Common myeloid progenitor, CD34-positive (primary cell): ENCODE measurements around the gene ARL8A.

ENCODE experiments used
- CTCF ChIA-PET: fragments of 350-600 bp; sonication (Branson Sonifier 250); formaldehyde crosslinking; loops from one replicate; lab custom pipeline; 2021; ENCODE audit warnings: antibody characterized with exemption; lab: Charles Lee
- POLR2A ChIA-PET: fragments of 350-600 bp; sonication (Branson Sonifier 250); formaldehyde crosslinking; loops from one replicate; lab custom pipeline; 2021; ENCODE audit warnings: antibody characterized with exemption; lab: Charles Lee
- DNase-seq, 3 donors: peaks; one replicate each; pipeline versions ENCODE4 v3.0.0 to v3.0.0-alpha.2; 2013
- H3K27ac ChIP-seq, 2 experiments: 1 replicate in 1 of 2; 2 replicates in 1 of 2; pipeline ENCODE4 v1.7.0; 2013; ENCODE audit warnings: inconsistent platforms in 2 of 2, low read length in 2 of 2, mild to moderate bottlenecking in 2 of 2, low read depth in 1 of 2, moderate library complexity in 1 of 2; ENCODE audit not compliant: severe bottlenecking in 2 of 2, insufficient read depth in 1 of 2, poor library complexity in 1 of 2
- H3K27me3 ChIP-seq, 5 experiments: replicated peaks in 2 of 5; 1 replicate in 3 of 5; 2 replicates in 2 of 5; pipeline versions ENCODE4 v1.6.1 to v1.7.0; 2013; ENCODE audit warnings: low read length in 4 of 5, mild to moderate bottlenecking in 2 of 5, moderate library complexity in 2 of 5, inconsistent platforms in 1 of 5; ENCODE audit not compliant: insufficient read depth in 5 of 5, control insufficient read depth in 4 of 5
- H3K36me3 ChIP-seq, 4 experiments: 1 replicate in 2 of 4; 2 replicates in 2 of 4; pipeline versions ENCODE4 v1.6.1 to v1.7.0; 2013; ENCODE audit warnings: low read length in 3 of 4, control low read depth in 1 of 4, mild to moderate bottlenecking in 1 of 4; ENCODE audit not compliant: control insufficient read depth in 4 of 4, insufficient read depth in 4 of 4
- H3K4me1 ChIP-seq, 4 experiments: 1 replicate in 3 of 4; 2 replicates in 1 of 4; pipeline versions ENCODE4 v1.6.1 to v1.7.1; 2013; ENCODE audit warnings: low read length in 3 of 4, mild to moderate bottlenecking in 3 of 4, control low read depth in 1 of 4, inconsistent platforms in 1 of 4, moderate library complexity in 1 of 4; ENCODE audit not compliant: control insufficient read depth in 4 of 4, insufficient read depth in 4 of 4; ENCODE audit errors: control extremely low read depth in 1 of 4
- H3K4me3 ChIP-seq, 7 experiments: 1 replicate in 4 of 7; 2 replicates in 3 of 7; pipeline versions ENCODE4 v1.5.1 to v1.7.0; 2013; ENCODE audit warnings: mild to moderate bottlenecking in 7 of 7, low read length in 6 of 7, moderate library complexity in 6 of 7, inconsistent platforms in 2 of 7, low read depth in 2 of 7, control low read depth in 1 of 7; ENCODE audit not compliant: insufficient read depth in 4 of 7, control insufficient read depth in 1 of 7; ENCODE audit errors: extremely low read depth in 1 of 7
- H3K9me3 ChIP-seq, 5 experiments: 1 replicate in 4 of 5; 2 replicates in 1 of 5; pipeline versions ENCODE4 v1.6.1 to v1.7.1; 2013; ENCODE audit warnings: low read length in 4 of 5, mild to moderate bottlenecking in 2 of 5, inconsistent platforms in 1 of 5, low read depth in 1 of 5, moderate library complexity in 1 of 5; ENCODE audit not compliant: control insufficient read depth in 4 of 5, insufficient read depth in 2 of 5; ENCODE audit errors: control extremely low read depth in 1 of 5
- WGBS: methylation state at CpG from one replicate; pipeline ENCODE4 v1.1.5; 2013; ENCODE audit not compliant: insufficient coverage; 5-methylcytosine and 5-hydroxymethylcytosine counted together

The ARL8A gene

GRCh38 chr1:202104073-202104472 lies 40.5 kb downstream of the ARL8A start:
- no peak for DNase-seq
- Histone ChIP-seq H3K4me3 (no peak overlapping the region), H3K27me3 (peaks cover 0 to 2% (median 0%) of the 10 kb centered on the region in 5 experiments), H3K36me3 (no peaks in the 10 kb centered on the region), H3K27ac (no peak overlapping the region), H3K4me1 (no peaks in the 10 kb centered on the region), H3K9me3 (no peaks in the 10 kb centered on the region)
- 90% methylated on average over 5 of the region's 10 CpGs for WGBS
- POLR2A ChIA-PET: no interaction called here
- CTCF ChIA-PET: no interaction called here

GRCh38 chr1:202101184-202101583 lies 43.4 kb downstream of the ARL8A start:
- H3K4me3 ChIP-seq: no peak overlapping the region
- H3K36me3 ChIP-seq: no peaks in the 10 kb centered on the region
- no peak overlapping the region for H3K27ac ChIP-seq
- 65% methylated on average over 3 of the region's 4 CpGs for WGBS
- no peaks in the 10 kb centered on the region for H3K9me3 ChIP-seq
- CTCF ChIA-PET: interaction anchor here (1.0 to 1.2 kb wide), 2 partner anchors 91 to 101 kb away, joined by 3 to 4 read pairs; partner anchors contain the start of gene ELF3
- no peaks in the 10 kb centered on the region for H3K4me1 ChIP-seq
- no peak for DNase-seq
- no peaks in the 10 kb centered on the region for H3K27me3 ChIP-seq
- POLR2A ChIA-PET: no interaction called here

- no peak overlapping the region for H3K4me3 ChIP-seq
- H3K27ac ChIP-seq: no peak overlapping the region
- no peaks in the 10 kb centered on the region for H3K27me3 ChIP-seq
- WGBS: 100% methylated on average over 6 of the region's 6 CpGs
- H3K4me1 ChIP-seq: no peaks in the 10 kb centered on the region
- DNase-seq: no peak
- CTCF ChIA-PET: interaction anchor here (1.1 kb wide), 1 partner anchor 66 kb away, joined by 3 read pairs; no protein-coding TSS in a partner anchor
- POLR2A ChIA-PET: no interaction called here
- no peaks in the 10 kb centered on the region for H3K36me3 ChIP-seq
- no peaks in the 10 kb centered on the region for H3K9me3 ChIP-seq
Measured at GRCh38 chr1:202093858-202094257, 50.7 kb downstream of the ARL8A start.

- no peak for DNase-seq
- no peaks in the 10 kb centered on the region for H3K9me3 ChIP-seq
- ChIA-PET CTCF (no interaction called here), POLR2A (no interaction called here)
- WGBS: 75% methylated on average over 3 of the region's 3 CpGs
- H3K27me3 ChIP-seq: peaks cover 0 to 3% (median 0%) of the 10 kb centered on the region in 5 experiments
- H3K4me1 ChIP-seq: no peaks in the 10 kb centered on the region
- no peak overlapping the region for H3K4me3 ChIP-seq
- no peaks in the 10 kb centered on the region for H3K36me3 ChIP-seq
- no peak overlapping the region for H3K27ac ChIP-seq
Measured at GRCh38 chr1:202090994-202091393, 53.5 kb downstream of the ARL8A start.

DNA sequence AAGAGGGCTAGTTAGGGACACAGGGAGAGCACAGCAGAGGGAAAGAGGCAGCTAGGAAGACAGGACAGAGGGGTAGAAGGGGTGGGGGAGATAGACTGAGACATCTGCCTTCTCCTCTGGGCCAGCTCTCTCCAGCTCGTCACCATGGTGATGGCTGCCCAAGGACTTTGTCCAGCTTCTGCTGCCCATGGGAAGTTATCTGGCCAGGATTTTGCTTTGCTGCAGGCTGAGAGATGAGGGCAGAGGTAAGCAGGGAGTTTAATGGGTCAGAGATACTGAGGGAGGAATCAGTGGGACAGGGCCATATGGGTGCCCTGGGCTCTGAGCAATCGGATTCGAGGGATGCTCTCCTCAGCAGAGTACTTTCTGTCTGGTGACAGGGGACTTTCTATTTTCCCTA lies 56.3 kb downstream of the ARL8A start:
- CTCF ChIA-PET: no interaction called here
- Histone ChIP-seq H3K27me3 (peaks cover 0 to 3% (median 0%) of the 10 kb centered on the region in 5 experiments), H3K4me1 (no peaks in the 10 kb centered on the region), H3K27ac (no peak overlapping the region), H3K9me3 (no peaks in the 10 kb centered on the region), H3K4me3 (no peak overlapping the region), H3K36me3 (no peaks in the 10 kb centered on the region)
- WGBS: no CpG with 5 or more reads among the region's 3 CpGs
- POLR2A ChIA-PET: no interaction called here
- no peak for DNase-seq

GRCh38 chr1:202086579-202087350 lies 57.8 kb downstream of the ARL8A start:
- Histone ChIP-seq H3K4me3 (no peak overlapping the region), H3K9me3 (no peaks in the 10 kb centered on the region), H3K27ac (no peak overlapping the region), H3K4me1 (no peaks in the 10 kb centered on the region), H3K36me3 (no peaks in the 10 kb centered on the region), H3K27me3 (peaks cover 0 to 3% (median 0%) of the 10 kb centered on the region in 5 experiments)
- POLR2A ChIA-PET: no interaction called here
- CTCF ChIA-PET: interaction anchor here (0.9 to 1.0 kb wide), 2 partner anchors 8 to 10 kb away, joined by 3 read pairs; no protein-coding TSS in a partner anchor
- DNase-seq: no peak
- WGBS: 75% methylated on average over 7 of the region's 7 CpGs

- no peak for DNase-seq
- H3K36me3 ChIP-seq: no peaks in the 10 kb centered on the region
- H3K4me1 ChIP-seq: no peaks in the 10 kb centered on the region
- no peak overlapping the region for H3K27ac ChIP-seq
- ChIA-PET CTCF (interaction anchor here (0.9 kb wide), 1 partner anchor 9 kb away, joined by 3 read pairs; no protein-coding TSS in a partner anchor), POLR2A (no interaction called here)
- H3K4me3 ChIP-seq: no peak overlapping the region
- H3K27me3 ChIP-seq: peaks cover 0 to 3% (median 0%) of the 10 kb centered on the region in 5 experiments
- 96% methylated on average over 7 of the region's 7 CpGs for WGBS
- no peaks in the 10 kb centered on the region for H3K9me3 ChIP-seq
Measured at GRCh38 chr1:202085682-202086373, 58.7 kb downstream of the ARL8A start.
